ENCODE data around the gene LRCOL1.

Gene LRCOL1

GRCh38 chr12:132574271-132574996 lies 35.9 kb downstream of the LRCOL1 start:
- no peaks in the 10 kb centered on the region for H3K27me3 ChIP-seq
- H3K9me3 ChIP-seq (replicated peaks in 1 of 11) = no peaks in the 10 kb centered on the region
- no peak overlapping the region for H3K9ac ChIP-seq
- no peak overlapping the region for H3K4me3 ChIP-seq
- peaks cover 0 to 99% (median 85%) of the 10 kb centered on the region in 11 experiments; a peak in 19 of 22 replicates for H4K20me1 ChIP-seq
- TF ChIP-seq Cebpa-rat (IDR thresholded peaks at IDR 0.05) = no peak
- no peak overlapping the region for H3K4me2 ChIP-seq
- H3K36me3 ChIP-seq = peaks cover 77 to 99% (median 98%) of the 10 kb centered on the region in 11 experiments
- peaks cover 0 to 4% (median 3%) of the 10 kb centered on the region in 10 experiments; a peak in 16 of 20 replicates for H3K4me1 ChIP-seq
- H3K27ac ChIP-seq = no peak overlapping the region

GRCh38 chr12:132572801-132573760 lies 37.3 kb downstream of the LRCOL1 start:
- Histone ChIP-seq H3K27ac (no peak overlapping the region), H3K36me3 (peaks cover 68 to 96% (median 92%) of the 10 kb centered on the region in 11 experiments), H3K27me3 (no peaks in the 10 kb centered on the region), H3K9ac (no peak overlapping the region; a peak in 1 of 22 replicates), H3K4me1 (peaks cover 9 to 17% (median 16%) of the 10 kb centered on the region in 10 experiments), H3K4me3 (no peak overlapping the region), H3K4me2 (no peak overlapping the region), H4K20me1 (peaks cover 4 to 99% (median 89%) of the 10 kb centered on the region in 11 experiments; a peak in 21 of 22 replicates), H3K9me3 (replicated peaks in 1 of 11) (no peaks in the 10 kb centered on the region)
- no peak for TF ChIP-seq Cebpa-rat (IDR thresholded peaks at IDR 0.05)

- H3K36me3 ChIP-seq = peaks cover 60 to 96% (median 92%) of the 10 kb centered on the region in 11 experiments
- no peak overlapping the region for H3K4me2 ChIP-seq
- peaks cover 14 to 99% (median 94%) of the 10 kb centered on the region in 11 experiments; a peak in 21 of 22 replicates for H4K20me1 ChIP-seq
Observed at GRCh38 chr12:132572106-132572505, 38.3 kb downstream of the LRCOL1 start.

GRCh38 chr12:132571598-132571997 lies 38.8 kb downstream of the LRCOL1 start:
- peaks cover 19 to 99% (median 95%) of the 10 kb centered on the region in 11 experiments; a peak in 21 of 22 replicates for H4K20me1 ChIP-seq

More at GRCh38 chr12:132572106-132572505, 38.3 kb downstream of the LRCOL1 start:
- no peak overlapping the region; a peak in 1 of 22 replicates for H3K27ac ChIP-seq
- no peaks in the 10 kb centered on the region for H3K9me3 ChIP-seq (replicated peaks in 1 of 11)
- no peak for TF ChIP-seq Cebpa-rat (IDR thresholded peaks at IDR 0.05)
- H3K9ac ChIP-seq = no peak overlapping the region
- H3K27me3 ChIP-seq = no peaks in the 10 kb centered on the region
- H3K4me3 ChIP-seq = no peak overlapping the region
- peaks cover 10 to 27% (median 26%) of the 10 kb centered on the region in 10 experiments for H3K4me1 ChIP-seq

GRCh38 chr12:132571051-132571450 lies 39.3 kb downstream of the LRCOL1 start:
- no peak for TF ChIP-seq Cebpa-rat (IDR thresholded peaks at IDR 0.05)
- Histone ChIP-seq H4K20me1 (peaks cover 24 to 99% (median 96%) of the 10 kb centered on the region in 11 experiments; a peak in 21 of 22 replicates), H3K27me3 (no peaks in the 10 kb centered on the region), H3K4me3 (no peak overlapping the region), H3K36me3 (peaks cover 58 to 96% (median 93%) of the 10 kb centered on the region in 11 experiments), H3K27ac (peak overlapping the region in 1 of 11 experiments; percentile 28; a peak in 1 of 22 replicates), H3K4me2 (no peak overlapping the region), H3K9me3 (replicated peaks in 1 of 11) (no peaks in the 10 kb centered on the region), H3K4me1 (peaks cover 10 to 37% (median 35%) of the 10 kb centered on the region in 10 experiments), H3K9ac (no peak overlapping the region)

More at GRCh38 chr12:132571598-132571997, 38.8 kb downstream of the LRCOL1 start:
- Histone ChIP-seq H3K9me3 (replicated peaks in 1 of 11) (no peaks in the 10 kb centered on the region), H3K4me1 (peaks cover 10 to 32% (median 31%) of the 10 kb centered on the region in 10 experiments), H3K4me2 (no peak overlapping the region), H3K27me3 (no peaks in the 10 kb centered on the region), H3K27ac (no peak overlapping the region; a peak in 1 of 22 replicates), H3K36me3 (peaks cover 59 to 96% (median 92%) of the 10 kb centered on the region in 11 experiments), H3K4me3 (no peak overlapping the region), H3K9ac (no peak overlapping the region)
- TF ChIP-seq Cebpa-rat (IDR thresholded peaks at IDR 0.05) = no peak

- no peak for TF ChIP-seq Cebpa-rat (IDR thresholded peaks at IDR 0.05)
- Histone ChIP-seq H3K27me3 (no peaks in the 10 kb centered on the region), H3K4me3 (no peak overlapping the region), H3K9me3 (replicated peaks in 1 of 11) (no peaks in the 10 kb centered on the region), H3K36me3 (peaks cover 58 to 96% (median 92%) of the 10 kb centered on the region in 11 experiments), H4K20me1 (peaks cover 28 to 99% (median 96%) of the 10 kb centered on the region in 11 experiments; a peak in 21 of 22 replicates), H3K9ac (no peak overlapping the region), H3K4me1 (peaks cover 10 to 42% (median 38%) of the 10 kb centered on the region in 10 experiments), H3K27ac (peak overlapping the region in 1 of 11 experiments; percentile 28; a peak in 2 of 22 replicates), H3K4me2 (no peak overlapping the region)
Observed at GRCh38 chr12:132570635-132571034, 39.7 kb downstream of the LRCOL1 start.

- H3K4me2 ChIP-seq = no peak overlapping the region
- peaks cover 60 to 96% (median 94%) of the 10 kb centered on the region in 11 experiments for H3K36me3 ChIP-seq
- H3K27me3 ChIP-seq = no peaks in the 10 kb centered on the region
- peaks cover 10 to 48% (median 40%) of the 10 kb centered on the region in 10 experiments for H3K4me1 ChIP-seq
- peak overlapping the region in 8 of 11 experiments; percentile 10 to 70 (median 54); a peak in 8 of 22 replicates for H3K27ac ChIP-seq
- H3K9me3 ChIP-seq (replicated peaks in 1 of 11) = no peaks in the 10 kb centered on the region
- H3K9ac ChIP-seq = peak overlapping the region in 5 of 11 experiments; percentile 42 to 64 (median 56); a peak in 1 of 22 replicates
- no peak for TF ChIP-seq Cebpa-rat (IDR thresholded peaks at IDR 0.05)
- no peak overlapping the region for H3K4me3 ChIP-seq
- H4K20me1 ChIP-seq = peaks cover 35 to 99% (median 97%) of the 10 kb centered on the region in 11 experiments; a peak in 21 of 22 replicates
Observed at GRCh38 chr12:132569856-132570480, 40.4 kb downstream of the LRCOL1 start.
